G401 (cell line): ENCODE data around the gene MYEOV. TPM values are rescaled to one million over a fixed set of nuclear protein-coding genes. Genes with fewer than 3 reads are reported as not detected.
A peak's percentile ranks its signal among the peaks of the same experiment; 100 is the strongest.

Source experiments
- DNase-seq: peaks from one replicate; pipeline ENCODE4 v3.0.0-alpha.2; 2015; ENCODE audit warnings: low spot score
- in situ Hi-C: cut with HindIII; loops from 2 replicates; pipeline ENCODE4 v1.10.0; 2016; ENCODE audit warnings: low sequenced_read_pairs, mixed read lengths
- total RNA-seq: library from RNA; depleted of rRNA; stranded (reverse); fragments of >200 nt; shearing (Covaris generic); gene quantifications from 2 replicates; pipeline ENCODE4 v1.2.3, GENCODE V29; 2014

The MYEOV gene
- total RNA-seq, 1 experiment from 2014 or later, result 5.6 TPM

GRCh38 chr11:69284081-69284511, 9.9 kb upstream of the MYEOV start:
- in situ Hi-C loops, result no loop called here
- no peak for DNase-seq

- DNase-seq, result no peak
- in situ Hi-C loops, result no loop called here
Observed at GRCh38 chr11:69285091-69285490, 8.9 kb upstream of the MYEOV start.

DNA sequence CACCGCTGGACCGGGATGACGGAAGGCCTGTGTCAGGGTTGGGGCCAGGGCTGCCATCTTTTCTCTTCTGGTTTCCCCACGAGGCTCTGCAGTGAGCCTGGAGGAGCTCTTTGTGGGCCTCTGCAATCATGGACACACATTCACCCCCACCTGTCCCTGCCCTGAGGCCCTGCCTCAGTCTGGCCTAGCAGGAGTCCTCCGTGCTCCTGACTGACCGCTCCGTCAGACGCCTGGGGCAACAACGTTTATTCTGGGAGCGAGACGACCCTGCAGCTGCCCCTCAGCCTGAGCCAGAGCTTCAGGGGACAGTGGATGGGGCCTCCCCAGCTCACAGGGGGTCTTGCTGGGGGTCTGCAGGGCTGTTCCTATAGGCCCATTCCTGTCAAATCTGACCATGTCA, 8.2 kb upstream of the MYEOV start:
- in situ Hi-C loops, result no loop called here

GRCh38 chr11:69286374-69287371, 7.3 kb upstream of the MYEOV start:
- DNase-seq, result no peak
- in situ Hi-C loops, result no loop called here

More for the DNA sequence above, 8.2 kb upstream of the MYEOV start:
- DNase-seq, result no peak

DNA sequence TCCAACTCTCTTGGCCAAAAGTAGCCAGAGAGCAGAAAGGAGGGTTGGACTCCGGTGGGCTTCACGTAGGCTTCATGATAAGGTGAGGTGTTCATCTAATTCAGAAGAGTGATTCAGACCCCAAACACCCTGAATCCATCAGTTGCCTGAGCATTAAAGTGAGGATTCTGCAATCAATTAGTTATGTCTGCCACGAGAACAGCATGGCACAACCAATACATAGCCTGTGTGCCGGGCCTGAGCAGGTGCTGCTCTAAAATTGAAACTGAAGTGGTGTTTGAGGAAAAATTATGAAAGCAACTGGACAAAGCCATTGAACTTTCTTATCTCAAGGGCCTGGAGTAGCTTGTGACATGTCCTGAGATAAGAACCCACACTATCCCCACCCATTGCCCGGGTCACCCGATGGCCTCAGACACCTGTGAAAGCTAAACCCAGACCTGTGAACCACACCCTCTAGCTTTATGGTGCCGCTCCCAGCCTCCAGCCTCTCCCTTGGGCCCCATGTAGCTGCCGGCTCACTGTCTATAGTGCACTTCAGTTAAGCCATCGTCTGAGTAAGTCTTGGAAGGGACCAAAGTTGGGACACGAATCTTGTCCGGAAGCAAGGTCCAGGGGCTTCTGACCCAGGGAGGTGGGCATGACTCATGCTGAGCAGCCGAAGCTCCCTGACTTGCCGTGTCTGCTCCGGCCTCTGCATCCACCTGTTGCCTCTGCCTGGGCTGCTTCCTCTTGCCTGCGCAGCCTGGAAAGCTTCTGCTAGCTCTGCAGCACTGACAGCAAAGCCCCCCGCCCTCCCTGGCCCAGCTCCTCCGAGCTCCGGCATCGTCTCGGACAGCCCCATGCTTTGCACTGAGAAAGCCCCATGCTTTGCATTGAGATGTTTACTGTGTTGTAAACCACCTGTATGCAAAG, 5.7 kb upstream of the MYEOV start:
- in situ Hi-C loops, result no loop called here
- DNase-seq, result no peak

DNA sequence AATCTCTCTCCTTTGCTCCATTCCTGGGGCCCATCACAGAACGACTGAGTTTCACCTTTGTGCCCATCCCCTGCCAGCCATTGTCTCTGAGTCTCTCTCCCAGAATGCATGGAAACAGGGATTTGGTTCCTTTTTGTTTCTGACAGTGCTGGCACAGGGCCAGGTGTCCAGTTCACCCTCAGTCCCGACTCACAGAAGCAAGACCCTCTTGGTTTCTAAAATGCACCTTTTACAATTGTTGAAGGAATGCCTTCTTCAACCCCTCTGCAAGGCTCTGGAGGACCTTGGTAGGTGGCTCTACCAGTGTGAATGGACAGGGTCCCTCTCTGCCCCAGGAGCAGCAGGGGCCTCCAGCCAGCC, 5.1 kb upstream of the MYEOV start:
- no peak for DNase-seq
- in situ Hi-C loops, result no loop called here

DNA sequence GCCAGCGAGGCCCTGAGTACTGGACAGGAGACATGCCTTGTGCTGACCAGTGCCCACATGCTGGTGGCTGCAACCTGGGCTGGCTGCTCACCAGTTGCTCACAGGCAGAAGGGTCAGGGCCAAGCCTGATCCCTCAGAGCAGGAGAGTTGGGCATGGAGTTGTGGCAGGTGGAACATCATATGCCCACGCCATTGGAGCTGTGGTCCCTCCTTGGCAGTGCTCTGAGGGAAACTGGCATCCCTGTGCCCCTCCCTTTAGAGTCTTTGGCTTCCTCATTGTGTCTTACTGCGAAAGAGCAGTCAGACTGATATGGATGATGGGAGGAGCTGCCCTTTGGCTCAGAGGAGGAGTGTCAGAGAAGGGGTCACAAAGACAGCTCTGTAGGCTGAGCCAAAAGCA, 3.1 kb upstream of the MYEOV start:
- in situ Hi-C loops, result no loop called here
- DNase-seq, result no peak

DNA sequence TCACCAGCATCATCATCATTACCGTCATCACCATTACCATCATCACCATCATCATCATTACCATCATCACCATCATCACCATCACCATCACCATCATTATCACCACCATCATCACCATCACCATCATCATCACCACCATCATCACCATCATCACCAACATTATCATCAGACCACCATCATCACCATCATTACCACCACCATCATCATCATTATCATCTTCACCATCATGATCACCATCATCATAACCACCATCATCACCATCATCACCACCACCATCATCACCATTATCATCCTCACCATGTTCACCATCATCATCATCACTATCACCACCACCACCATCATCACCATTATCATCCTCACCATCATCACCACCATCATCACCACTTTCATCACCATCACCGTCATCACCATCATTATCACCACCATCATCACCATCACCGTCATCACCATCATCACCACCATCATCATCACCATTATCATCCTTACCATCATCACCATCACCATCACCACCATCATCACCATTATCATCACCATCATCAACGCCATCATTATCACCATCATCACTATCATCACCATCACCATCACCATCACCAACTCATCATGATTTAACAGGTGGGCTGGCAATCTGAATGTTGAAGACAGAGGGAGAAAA, 2.4 kb upstream of the MYEOV start:
- in situ Hi-C loops, result no loop called here

DNA sequence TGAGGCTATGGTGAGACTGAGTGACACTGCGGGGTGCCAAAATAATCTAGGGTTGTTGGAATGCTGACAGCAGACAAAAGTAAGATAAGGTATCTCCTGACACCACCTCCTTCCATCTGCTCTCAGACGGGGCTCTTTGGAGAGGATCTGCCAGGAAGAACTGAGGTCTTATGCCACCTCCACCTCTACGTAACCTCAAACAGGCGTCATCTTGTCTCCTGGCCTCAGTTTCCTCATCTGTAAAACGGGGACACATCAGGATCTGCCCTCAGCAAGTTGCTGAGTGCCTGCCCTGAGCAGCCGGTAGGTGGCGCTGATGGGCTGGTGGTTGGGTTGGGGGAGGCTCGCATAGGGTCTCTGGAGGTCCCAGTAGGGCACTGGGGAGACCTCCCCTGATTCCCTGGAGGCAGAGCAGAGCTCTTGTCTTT, 1.7 kb upstream of the MYEOV start:
- DNase-seq, result peak; percentile 9
- in situ Hi-C loops, result no loop called here

More for the DNA sequence above, 2.4 kb upstream of the MYEOV start:
- no peak for DNase-seq

- in situ Hi-C loops, result no loop called here
- no peak for DNase-seq
Observed at GRCh38 chr11:69293087-69293486, 868 bp upstream of the MYEOV start.

GRCh38 chr11:69294571-69295078, 670 bp downstream of the MYEOV start:
- no peak for DNase-seq
- in situ Hi-C loops, result no loop called here

- no peak for DNase-seq
- in situ Hi-C loops, result no loop called here
Observed at GRCh38 chr11:69295079-69295994, 1.4 kb downstream of the MYEOV start.

DNA sequence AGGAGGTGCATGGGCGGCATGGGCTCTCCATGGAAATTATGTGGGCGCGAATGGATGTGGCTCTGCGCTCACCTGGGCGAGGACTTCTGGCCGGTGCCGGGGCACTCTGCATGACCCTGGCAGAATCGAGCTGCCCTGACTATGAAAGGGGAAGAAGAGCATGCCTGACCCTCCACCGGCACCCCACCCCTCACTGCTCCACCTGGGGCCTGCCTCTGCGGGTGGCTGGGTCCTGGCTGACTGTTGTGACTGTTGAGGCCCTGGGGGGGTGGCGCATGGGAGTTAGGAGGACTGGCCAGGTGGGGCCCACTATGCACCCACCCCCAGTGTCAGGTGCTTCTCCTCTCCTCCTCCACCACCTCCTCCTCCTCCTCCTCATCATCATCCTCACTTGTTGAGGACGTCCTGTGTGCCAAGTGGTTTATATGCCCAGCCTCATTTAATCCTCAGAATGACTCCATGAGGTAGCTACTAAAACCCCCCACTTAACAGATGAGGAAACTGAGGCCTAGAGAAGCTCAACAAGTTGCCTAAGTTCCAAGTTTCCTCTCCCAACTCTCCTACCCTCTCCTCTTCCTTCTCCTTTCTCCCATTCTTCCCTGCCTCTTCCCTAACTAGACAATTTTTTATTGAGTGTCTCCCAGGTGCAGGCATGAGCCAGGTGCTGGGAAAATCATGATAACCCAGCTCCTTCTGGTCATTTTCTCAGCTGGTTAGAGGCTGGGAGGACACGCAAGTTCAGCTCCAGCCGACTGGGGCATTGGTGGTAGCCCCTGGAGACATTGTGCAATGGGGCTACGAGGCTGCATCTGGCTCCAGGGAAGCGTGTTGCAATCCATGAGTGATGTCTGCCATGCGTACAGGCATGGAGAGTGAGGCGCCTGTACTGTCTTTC, 2.3 kb downstream of the MYEOV start:
- in situ Hi-C loops, result no loop called here
- DNase-seq, result no peak

- in situ Hi-C loops, result no loop called here
- DNase-seq, result peak; percentile 18
Observed at GRCh38 chr11:69296890-69297786, 3.2 kb downstream of the MYEOV start.

DNA sequence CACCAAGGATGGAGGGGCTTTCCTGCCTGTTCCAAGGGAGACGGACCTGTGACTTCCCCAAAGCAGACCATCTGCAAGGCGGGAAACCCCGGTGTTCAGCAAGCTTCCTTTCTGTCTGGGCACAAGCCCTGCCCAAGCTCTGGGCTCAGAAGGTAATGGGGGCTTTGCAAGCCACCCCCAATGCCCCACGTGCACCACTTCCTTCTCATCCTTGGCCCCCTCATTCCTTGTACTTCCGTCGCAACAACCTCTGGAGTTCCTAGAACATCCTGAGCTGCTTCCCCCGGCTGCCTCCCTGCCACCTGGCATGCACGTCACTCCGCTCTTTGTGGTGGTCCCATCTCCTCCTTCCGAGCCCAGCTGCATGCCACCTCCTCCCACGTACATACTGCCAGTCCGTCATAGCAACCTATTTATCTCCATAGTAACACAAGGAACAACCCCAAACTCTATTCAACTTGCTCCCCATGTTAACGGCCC, 3.9 kb downstream of the MYEOV start:
- DNase-seq, result no peak
- in situ Hi-C loops, result no loop called here
